Right lobe of liver (tissue), 6 donors: ENCODE measurements around the gene MAP1LC3B. TPM values are rescaled to one million over a fixed set of nuclear protein-coding genes. Genes with fewer than 3 reads are reported as not detected.

Source experiments
- ATAC-seq, 4 donors: fragments of 200-7000 bp; cut with Tn5 transposase; one replicate each; pipeline ENCODE4 v1.9.1; 2020; ENCODE audit warnings: mild to moderate bottlenecking in 4 of 4, moderate library complexity in 4 of 4
- DNase-seq, 3 donors: peaks; one replicate each; pipeline ENCODE4 v3.0.0-alpha.2; 2020
- H3K27ac ChIP-seq, 3 donors: fragments of 200-600 bp; one replicate each; pipeline ENCODE4 v1.8.0; 2022
- H3K27me3 ChIP-seq, 2 donors: fragments of 200-600 bp; one replicate each; pipeline ENCODE4 v1.8.0; 2022
- H3K36me3 ChIP-seq, 4 donors: fragments of 200-600 bp; sonication (generic) in 1 of 4; one replicate each; pipeline versions ENCODE4 v1.5.1 to v1.8.0; 2017 to 2022; ENCODE audit warnings: control low read depth in 1 of 4
- H3K4me1 ChIP-seq, 4 donors: fragments of 200-600 bp; sonication (generic) in 1 of 4; one replicate each; pipeline versions ENCODE4 v1.5.1 to v1.8.0; 2017 to 2022; ENCODE audit warnings: control low read depth in 1 of 4
- H3K4me3 ChIP-seq, 3 donors: fragments of 200-600 bp; one replicate each; pipeline ENCODE4 v1.8.0; 2022
- H3K9me3 ChIP-seq, 4 donors: fragments of 200-600 bp; sonication (generic) in 1 of 4; one replicate each; pipeline versions ENCODE4 v1.5.1 to v1.8.0; 2017 to 2022; ENCODE audit warnings: control low read depth in 1 of 4
- CTCF ChIP-seq, 4 donors: fragments of 200-600 bp in 3 of 4; fragments of 450-650 bp in 1 of 4; IDR thresholded peaks; one replicate each; pipeline versions ENCODE4 v1.5.1 to v1.8.0; 2016 to 2022; ENCODE audit warnings: antibody characterized with exemption in 4 of 4, mild to moderate bottlenecking in 2 of 4
- POLR2A ChIP-seq: fragments of 450-650 bp; IDR thresholded peaks from one replicate; pipeline ENCODE4 v1.6.1; 2017; ENCODE audit warnings: antibody characterized with exemption, mild to moderate bottlenecking
- WGBS: methylation state at CpG from one replicate; pipeline ENCODE4 v1.1.6; 2018; ENCODE audit warnings: low coverage, low lambda C conversion rate; ENCODE audit not compliant: insufficient coverage; ENCODE audit errors: missing lambda C conversion rate; 5-methylcytosine and 5-hydroxymethylcytosine counted together
- intact Hi-C, 2 donors: fragments of 100-400 bp; cut with DNase I; formaldehyde crosslinking; loops; one replicate each; pipeline versions ENCODE4 v1.11.2 to v1.14.1; 2022
- total RNA-seq, 6 experiments: library from RNA; depleted of rRNA in 2 of 6; stranded (reverse); fragments of >200 nt in 2 of 6; fragmentation: NEBNext Ultra II Directional in 3 of 6; extraction: Animal tissue kit (Norgen Biotek cat#: 25700) in 3 of 6; gene quantifications; one replicate each; pipeline versions ENCODE4 v1.1.0 to v1.2.4, GENCODE V29; 2016 to 2023
- donor health status: DM: no; HTN: yes; CAD: no.
- donor health status: DM: no; HTN: no; CAD: no.
- donor health status: DM: no; HTN: no; CAD: no.
- donor health status: DM: no; HTN: yes; CAD: no.
- donor health status: DM: no; HTN: yes; CAD: no.

The MAP1LC3B gene
- total RNA-seq, 6 experiments from 2014 or later, result 16.5 to 48.8 (median 25.6) TPM

GRCh38 chr16:87443964-87444363 lies 51.8 kb downstream of the MAP1LC3B start:
- Histone ChIP-seq H3K27ac (no peak overlapping the region), H3K4me1 (peaks cover 0 to 8% (median 0%) of the 10 kb centered on the region in 4 donors), H3K27me3 (no peaks in the 10 kb centered on the region), H3K36me3 (peaks cover 0 to 38% (median 13%) of the 10 kb centered on the region in 4 donors), H3K4me3 (no peak overlapping the region), H3K9me3 (no peaks in the 10 kb centered on the region)
- WGBS, result 93% methylated on average over 3 of the region's 3 CpGs
- DNase-seq (no peak), ATAC-seq (no peak)
- intact Hi-C loops, result no loop called here
- no peak for TF ChIP-seq CTCF (IDR thresholded peaks at IDR 0.05)
- TF ChIP-seq POLR2A, result no peak

- ATAC-seq (no peak), DNase-seq (no peak)
- no peaks in the 10 kb centered on the region for H3K9me3 ChIP-seq
- intact Hi-C loops, result no loop called here
- no peaks in the 10 kb centered on the region for H3K4me1 ChIP-seq
- H3K4me3 ChIP-seq, result no peak overlapping the region
- 98% methylated on average over 7 of the region's 7 CpGs for WGBS
- peaks cover 0 to 38% (median 13%) of the 10 kb centered on the region in 4 donors for H3K36me3 ChIP-seq
- H3K27ac ChIP-seq, result no peak overlapping the region
- H3K27me3 ChIP-seq, result no peaks in the 10 kb centered on the region
- no peak for TF ChIP-seq CTCF (IDR thresholded peaks at IDR 0.05)
- no peak for TF ChIP-seq POLR2A
These were observed 53.4 kb downstream of the MAP1LC3B start for GRCh38 chr16:87445486-87445885.

DNA sequence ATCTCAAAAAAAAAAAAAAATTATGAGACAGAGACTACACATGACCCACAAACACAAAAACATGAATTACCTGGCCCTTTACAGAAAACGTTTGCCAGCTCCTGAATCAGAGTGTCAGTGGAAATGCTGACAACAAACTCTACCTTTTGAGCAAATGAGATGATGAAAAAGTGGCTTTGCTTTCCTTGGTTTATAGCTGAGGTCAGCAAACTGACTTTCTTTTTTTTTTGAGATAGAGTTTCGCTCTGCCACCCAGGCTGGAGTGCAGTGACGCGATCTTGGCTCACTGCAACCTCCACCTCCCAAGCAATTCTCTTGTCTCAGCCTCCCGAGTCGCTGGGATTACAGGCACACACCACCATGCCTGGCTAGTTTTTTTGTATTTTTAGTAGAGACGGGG lies 54.3 kb downstream of the MAP1LC3B start:
- no peak overlapping the region for H3K27ac ChIP-seq

DNA sequence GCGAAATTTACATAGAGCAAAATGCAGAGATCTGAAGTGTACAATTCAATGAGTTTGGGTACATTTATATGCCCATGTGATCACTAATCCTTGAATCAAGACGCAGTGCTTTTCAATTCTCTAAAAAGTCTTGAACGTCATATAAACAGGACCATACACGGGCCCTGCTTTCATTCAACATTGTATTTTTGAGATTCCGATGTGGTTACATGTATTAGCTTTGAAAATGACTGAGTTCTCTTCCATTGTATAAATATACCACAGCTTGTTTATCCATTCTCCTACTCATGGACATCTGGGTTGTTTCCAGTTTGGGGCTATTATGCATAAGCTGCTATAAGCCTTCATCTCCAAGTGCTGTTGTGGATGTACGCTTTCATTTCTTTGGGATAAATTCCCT lies 55.2 kb downstream of the MAP1LC3B start:
- Histone ChIP-seq H3K36me3 (peaks cover 0 to 45% (median 17%) of the 10 kb centered on the region in 4 donors), H3K27ac (no peak overlapping the region), H3K9me3 (no peaks in the 10 kb centered on the region), H3K4me1 (no peaks in the 10 kb centered on the region), H3K27me3 (no peaks in the 10 kb centered on the region), H3K4me3 (no peak overlapping the region)
- TF ChIP-seq POLR2A, result no peak
- TF ChIP-seq CTCF (IDR thresholded peaks at IDR 0.05), result no peak
- intact Hi-C loops, result no loop called here
- DNase-seq, result no peak
- WGBS, result 87% methylated on average over 6 of the region's 6 CpGs
- no peak for ATAC-seq

More for the DNA sequence above, 54.3 kb downstream of the MAP1LC3B start:
- TF ChIP-seq CTCF (IDR thresholded peaks at IDR 0.05) (no peak), POLR2A (no peak)
- Histone ChIP-seq H3K9me3 (no peaks in the 10 kb centered on the region), H3K4me1 (no peaks in the 10 kb centered on the region), H3K27me3 (no peaks in the 10 kb centered on the region), H3K4me3 (no peak overlapping the region), H3K36me3 (peaks cover 0 to 41% (median 14%) of the 10 kb centered on the region in 4 donors)
- intact Hi-C loops, result no loop called here
- DNase-seq, result no peak
- no peak for ATAC-seq
- 87% methylated on average over 6 of the region's 7 CpGs for WGBS

GRCh38 chr16:87448866-87449265 lies 56.7 kb downstream of the MAP1LC3B start:
- ATAC-seq, result no peak
- Histone ChIP-seq H3K27me3 (no peaks in the 10 kb centered on the region), H3K27ac (no peak overlapping the region), H3K36me3 (peaks cover 0 to 45% (median 23%) of the 10 kb centered on the region in 4 donors), H3K4me3 (no peak overlapping the region), H3K4me1 (no peaks in the 10 kb centered on the region), H3K9me3 (no peaks in the 10 kb centered on the region)
- WGBS, result 100% methylated on average over 1 of the region's 12 CpGs
- no peak for DNase-seq
- TF ChIP-seq CTCF (IDR thresholded peaks at IDR 0.05) (no peak), POLR2A (no peak)
- intact Hi-C loops, result no loop called here
